GM19463 (cell line): ENCODE data around the gene NUTF2.
"Not testable (repeated sequence)": the region's sequence is repeated elsewhere in the genome, so short reads cannot be mapped to it uniquely, and the experiment has no call there.

Source experiments
- ATAC-seq: cut with Tn5 transposase; IDR thresholded peaks from one replicate; pipeline ENCODE4 v1.9.1; 2021; ENCODE audit warnings: mild to moderate bottlenecking, moderate library complexity; ENCODE audit not compliant: unreplicated experiment

NUTF2 gene

DNA sequence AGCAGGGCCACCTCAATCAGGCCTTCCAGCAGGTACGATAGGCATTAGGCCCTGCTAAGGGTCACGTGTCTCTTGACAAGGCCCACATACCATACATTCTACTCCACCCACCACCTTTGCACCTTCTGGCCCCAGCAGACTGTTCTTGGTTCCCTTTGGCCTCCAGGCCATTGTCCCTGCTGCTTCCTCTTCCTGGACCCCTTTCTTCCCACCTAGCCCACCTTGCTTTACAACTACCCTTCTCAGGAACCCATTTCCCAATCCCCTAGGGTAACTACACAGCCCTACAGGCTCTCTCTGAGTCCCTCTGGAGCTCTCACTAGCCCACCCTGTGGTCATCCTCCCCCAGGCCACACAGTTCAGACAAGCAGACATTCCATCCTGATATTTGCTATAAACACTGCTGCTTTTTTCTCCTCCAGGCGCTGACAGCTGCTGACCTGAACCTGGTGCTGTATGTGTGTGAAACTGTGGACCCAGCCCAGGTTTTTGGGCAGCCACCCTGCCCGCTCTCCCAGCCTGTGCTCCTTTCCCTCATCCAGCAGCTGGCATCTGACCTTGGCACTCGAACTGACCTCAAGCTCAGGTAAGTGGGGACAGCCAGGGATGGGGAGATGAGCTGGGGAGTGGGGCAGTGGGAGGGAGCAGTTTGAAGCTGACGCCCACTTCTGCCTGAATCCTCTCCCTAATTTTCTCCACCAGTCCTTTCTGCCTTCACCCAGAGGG lies 36.6 kb downstream of the NUTF2 start:
- no peak for ATAC-seq

DNA sequence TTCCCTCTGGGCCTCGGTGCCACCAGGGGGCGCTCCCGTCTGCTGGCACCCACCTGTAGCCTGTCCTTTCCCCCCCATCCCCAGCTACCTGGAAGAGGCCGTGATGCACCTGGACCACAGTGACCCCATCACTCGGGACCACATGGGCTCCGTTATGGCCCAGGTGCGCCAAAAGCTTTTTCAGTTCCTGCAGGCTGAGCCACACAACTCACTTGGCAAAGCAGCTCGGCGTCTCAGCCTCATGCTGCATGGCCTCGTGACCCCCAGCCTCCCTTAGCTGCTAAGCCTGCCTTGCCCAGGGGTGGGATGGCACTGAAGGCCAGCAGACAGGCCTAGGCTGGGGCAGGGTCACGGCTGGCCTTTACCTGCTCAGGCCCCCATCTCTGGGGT lies 37.1 kb downstream of the NUTF2 start:
- ATAC-seq, result no peak

DNA sequence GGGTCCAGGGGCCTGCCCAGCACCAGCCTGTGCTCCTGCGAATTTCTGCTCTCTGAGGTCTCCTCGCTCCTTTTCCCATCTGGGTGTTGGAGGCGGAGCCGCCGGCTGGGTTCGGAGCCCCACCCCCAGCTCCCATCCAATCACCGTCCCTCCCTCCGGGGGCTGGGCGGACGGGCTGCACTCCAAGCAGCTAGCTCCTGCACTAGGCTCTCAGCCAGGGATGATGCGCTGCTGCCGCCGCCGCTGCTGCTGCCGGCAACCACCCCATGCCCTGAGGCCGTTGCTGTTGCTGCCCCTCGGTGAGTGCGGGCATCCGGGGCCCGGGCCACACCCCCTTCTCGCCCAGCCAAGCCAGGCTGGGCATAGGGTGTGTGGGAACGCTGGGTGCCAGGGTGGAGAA lies 38.0 kb downstream of the NUTF2 start, which contains the start of gene NRN1L:
Gene NRN1L (plus strand): TSS at position 202 of the 400 bp plus-strand sequence. CDS start 19 bp downstream, at position 221.
- ATAC-seq, result no peak

GRCh38 chr16:67885545-67885944 lies 38.8 kb downstream of the NUTF2 start:
- ATAC-seq, result no peak

DNA sequence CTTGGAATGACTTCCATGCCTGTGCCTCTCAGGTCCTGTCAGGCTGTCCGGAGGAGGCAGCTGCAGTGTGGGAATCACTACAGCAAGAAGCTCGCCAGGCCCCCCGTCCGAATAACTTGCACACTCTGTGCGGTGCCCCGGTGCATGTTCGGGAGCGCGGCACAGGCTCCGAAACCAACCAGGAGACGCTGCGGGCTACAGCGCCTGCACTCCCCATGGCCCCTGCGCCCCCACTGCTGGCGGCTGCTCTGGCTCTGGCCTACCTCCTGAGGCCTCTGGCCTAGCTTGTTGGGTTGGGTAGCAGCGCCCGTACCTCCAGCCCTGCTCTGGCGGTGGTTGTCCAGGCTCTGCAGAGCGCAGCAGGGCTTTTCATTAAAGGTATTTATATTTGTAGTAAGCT lies 39.2 kb downstream of the NUTF2 start:
- no peak for ATAC-seq

- no peak for ATAC-seq
Observed at GRCh38 chr16:67886387-67886786, 39.7 kb downstream of the NUTF2 start.

- ATAC-seq, result no peak
Observed at GRCh38 chr16:67888331-67888730, 41.6 kb downstream of the NUTF2 start.

DNA sequence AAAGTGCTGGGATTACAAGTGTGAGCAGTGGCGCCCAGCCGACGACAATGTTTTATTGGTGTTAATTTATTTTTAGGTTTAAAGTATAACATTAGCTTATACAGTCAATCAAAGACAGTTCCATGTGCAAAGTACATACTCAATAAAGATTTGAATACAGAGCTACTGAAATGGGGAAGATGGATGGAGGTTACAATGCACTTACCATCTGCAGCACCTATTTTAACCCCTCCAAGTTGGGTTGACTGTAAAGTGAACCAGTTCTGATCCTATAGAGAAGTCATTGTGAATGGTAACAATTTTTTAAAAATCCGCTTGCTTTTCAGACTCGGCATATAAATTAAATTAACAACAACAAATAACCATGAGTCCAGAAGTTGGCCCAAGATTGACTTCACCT lies 45.6 kb downstream of the NUTF2 start:
- no peak for ATAC-seq

GRCh38 chr16:67892899-67893742 lies 46.4 kb downstream of the NUTF2 start, which contains the start of gene PSKH1:
Gene PSKH1, plus strand, starts transcription at chr16:67893254. Its CDS starts 15,496 bp downstream, at chr16:67908750.
- ATAC-seq, result peak; percentile 96

- ATAC-seq, result no peak
Observed at GRCh38 chr16:67893743-67894399, 47.1 kb downstream of the NUTF2 start.

DNA sequence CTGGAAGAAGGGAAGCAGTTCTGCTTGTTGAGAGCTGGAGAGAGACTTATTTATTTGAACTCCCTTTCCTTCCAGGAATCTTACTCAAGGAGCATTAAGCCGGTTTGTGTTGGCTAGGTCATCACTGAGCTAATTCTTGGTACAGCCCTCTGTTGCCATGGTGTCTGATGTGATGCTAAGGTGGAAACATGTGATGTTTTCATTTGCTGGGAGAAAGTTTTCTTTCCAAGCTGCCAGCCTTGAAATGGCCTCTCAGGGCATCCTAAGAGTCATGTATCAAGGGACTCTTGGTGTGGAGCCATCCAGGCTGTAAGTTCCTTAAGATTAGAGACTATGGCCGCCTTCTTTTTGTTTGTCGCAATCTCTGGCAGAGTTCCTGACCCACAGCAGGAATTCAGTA lies 50.5 kb downstream of the NUTF2 start:
- ATAC-seq, result no peak

DNA sequence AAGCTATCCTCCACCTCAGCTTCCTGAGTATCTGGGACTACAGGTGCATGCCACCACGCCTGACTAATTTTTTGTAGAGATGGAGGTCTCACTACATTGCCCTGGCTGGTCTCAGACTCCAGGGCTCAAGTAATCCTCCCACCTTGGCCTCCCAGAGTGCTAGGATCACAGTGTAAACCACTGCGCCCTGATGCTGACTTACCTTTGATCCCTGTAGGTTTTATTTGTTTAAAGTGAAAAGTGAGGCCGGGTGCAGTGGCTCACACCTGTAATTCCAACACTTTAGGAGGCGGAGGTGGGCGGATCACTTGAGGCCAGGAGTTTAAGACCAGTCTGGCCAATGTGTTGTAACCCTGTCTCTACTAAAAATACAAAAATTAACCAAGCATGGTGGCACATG lies 55.0 kb downstream of the NUTF2 start:
- no peak for ATAC-seq

DNA sequence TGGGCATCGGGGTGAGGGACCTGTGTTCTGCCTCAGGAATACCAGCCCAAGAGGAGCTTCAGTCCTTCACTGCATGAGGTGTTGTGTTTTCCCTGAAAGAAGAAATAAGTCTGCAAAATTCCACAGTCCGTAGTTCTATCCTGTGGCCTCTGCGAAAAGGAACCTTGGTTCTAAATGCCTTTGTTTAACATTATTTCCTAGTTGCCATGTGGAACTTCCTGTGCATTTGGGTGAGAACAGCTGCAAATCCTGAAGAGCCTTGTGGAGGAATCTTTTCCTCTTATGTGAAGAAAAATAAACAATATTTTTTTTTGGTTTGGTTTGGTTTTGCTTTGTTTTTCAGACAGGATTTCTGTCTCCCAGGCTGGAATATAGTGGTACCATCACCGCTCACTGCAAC lies 56.1 kb downstream of the NUTF2 start:
- no peak for ATAC-seq

GRCh38 chr16:67907397-67908180 lies 60.9 kb downstream of the NUTF2 start:
- no peak for ATAC-seq

- ATAC-seq, result no peak
Observed at GRCh38 chr16:67909056-67909742, 62.5 kb downstream of the NUTF2 start.

DNA sequence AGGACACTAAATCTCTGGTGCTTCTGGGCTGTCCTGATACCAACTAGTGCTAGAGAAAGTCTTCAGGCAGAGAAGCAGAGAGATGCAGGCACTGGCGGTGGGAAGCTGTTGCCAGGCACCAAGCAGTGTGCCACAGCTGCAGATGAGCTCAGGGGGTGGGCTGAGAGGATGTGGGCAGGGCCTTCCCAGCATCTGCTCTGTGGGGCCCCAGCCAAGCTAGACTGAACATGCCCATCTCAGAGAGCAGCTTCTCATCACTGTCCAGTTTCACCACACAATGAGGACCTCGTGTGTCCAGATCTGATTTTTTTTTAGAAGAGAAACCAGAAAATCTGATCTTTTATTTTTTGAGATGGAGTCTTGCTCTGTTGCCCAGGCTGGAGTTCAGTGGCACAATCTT lies 63.4 kb downstream of the NUTF2 start:
- peak; percentile 60 for ATAC-seq

GRCh38 chr16:67914758-67915495 lies 68.2 kb downstream of the NUTF2 start:
- ATAC-seq, result no peak

DNA sequence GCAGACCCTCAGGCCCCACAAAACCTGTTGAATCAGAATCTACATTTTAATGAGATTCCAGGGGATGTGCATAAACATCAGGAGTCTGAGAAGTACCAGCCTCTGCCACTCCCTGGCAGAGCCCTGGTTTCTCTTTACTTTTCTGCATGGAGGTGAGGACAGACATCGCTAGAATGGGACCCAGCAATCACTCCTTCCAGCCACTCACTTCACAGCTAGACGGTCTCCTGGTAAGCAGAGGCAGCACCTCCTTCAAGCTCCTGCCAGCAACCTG lies 68.7 kb downstream of the NUTF2 start:
- ATAC-seq, result not testable (repeated sequence)

DNA sequence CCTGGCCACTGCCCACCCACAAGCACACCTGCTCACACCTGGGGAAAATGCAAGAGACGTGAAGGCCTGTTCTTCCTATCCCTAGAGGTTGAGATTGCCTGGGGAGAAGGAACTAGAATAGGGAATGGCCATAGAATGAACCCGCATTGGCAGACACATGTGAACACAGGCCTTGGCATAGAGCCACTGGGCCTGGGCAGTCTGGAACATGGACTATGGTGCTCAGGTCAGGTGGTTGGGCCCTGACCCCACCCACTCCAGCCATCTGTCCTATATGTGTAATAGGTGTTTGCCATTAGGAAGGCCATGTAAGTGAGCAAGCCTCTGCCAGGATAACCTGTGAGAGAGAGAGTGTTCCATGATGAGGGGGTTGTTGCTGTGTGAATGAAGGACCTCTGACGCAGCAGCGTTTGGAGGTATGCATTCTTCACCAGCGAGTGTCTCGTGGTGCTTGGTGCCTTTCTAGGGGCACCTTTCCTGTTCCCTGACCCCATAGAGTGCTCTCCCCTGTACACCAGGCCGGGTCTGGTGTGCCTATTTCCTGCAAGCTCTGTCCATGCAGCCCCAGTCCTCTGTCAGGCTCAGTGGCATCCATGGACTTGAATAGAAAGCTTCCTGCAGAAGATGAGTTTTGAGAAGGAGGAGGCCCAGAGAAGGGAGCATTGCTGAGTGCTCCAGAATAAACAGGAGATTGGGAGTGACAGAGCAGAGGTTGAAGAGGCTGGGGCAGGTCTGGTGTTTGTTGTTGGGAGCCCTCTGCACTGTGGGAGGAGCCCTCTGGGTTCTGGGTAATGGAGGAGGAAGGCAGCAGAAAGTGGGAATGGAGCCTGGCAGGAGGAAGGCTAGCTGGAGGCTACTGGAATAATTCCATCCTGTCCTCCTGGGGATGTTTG lies 69.3 kb downstream of the NUTF2 start:
- no peak for ATAC-seq
